ENCODE results near the gene NME2.

Gene NME2

DNA sequence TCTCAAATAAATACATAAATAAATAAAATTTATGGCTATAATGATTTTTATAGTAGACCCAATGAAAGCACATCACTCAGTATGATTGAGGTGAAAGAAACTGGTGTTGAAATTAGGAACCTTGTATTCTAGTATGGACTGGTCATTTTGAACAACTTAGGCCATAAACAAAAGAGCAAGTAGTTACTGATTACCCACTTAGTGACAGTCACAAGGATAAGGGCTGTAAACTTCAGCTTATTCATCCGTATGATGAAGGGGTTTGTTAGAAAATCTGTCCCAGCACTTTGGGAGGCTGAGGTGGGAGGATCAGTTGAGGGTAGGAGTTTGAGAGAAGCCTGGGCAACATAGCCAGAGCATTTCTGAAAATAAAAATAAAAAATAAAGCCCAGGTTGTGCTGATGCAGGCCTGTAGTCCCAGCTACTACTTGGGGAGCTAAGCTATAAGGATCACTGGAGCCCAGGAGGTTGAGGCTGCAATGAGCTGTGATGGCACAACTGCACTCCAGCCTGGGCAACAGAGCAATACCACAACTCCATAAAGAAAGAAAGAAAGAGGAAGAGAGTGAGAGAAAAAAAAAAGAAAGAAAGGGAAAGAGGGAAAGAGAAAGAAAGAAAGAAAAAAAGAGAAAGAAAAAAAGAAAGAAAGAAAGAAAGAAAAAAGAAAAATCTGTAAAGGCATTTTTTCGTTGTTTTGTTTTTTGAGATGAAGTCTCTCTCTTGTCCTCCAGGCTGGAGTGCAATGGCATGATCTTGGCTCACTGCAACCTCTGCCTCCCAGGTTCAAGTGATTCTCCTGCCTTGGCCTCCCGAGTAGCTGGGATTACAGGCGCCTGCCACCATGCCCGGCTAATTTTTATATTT, 41.3 kb upstream of the NME2 start:
- H3K9me3 ChIP-seq (ENCODE audit: insufficient read depth, low read length): no peaks in the 10 kb centered on the region
- H3F3A ChIP-seq (ENCODE audit: insufficient read depth): no peaks in the 10 kb centered on the region
- H3K27ac ChIP-seq (ENCODE audit: low read depth, low read length): no peak overlapping the region
- H3K9me2 ChIP-seq (replicated peaks; ENCODE audit: insufficient read depth, low read length): no peaks in the 10 kb centered on the region
- no peaks in the 10 kb centered on the region for H4K20me1 ChIP-seq (ENCODE audit: low read depth, low read length)
- peaks cover under 1% of the 10 kb centered on the region; the same call in 1 of the 2 replicates for H3K79me2 ChIP-seq (ENCODE audit: insufficient read depth, low read length)
- H3K4me3 ChIP-seq (ENCODE audit: insufficient read depth, low read length, poor library complexity, severe bottlenecking): no peak overlapping the region
- no peak overlapping the region for H2AFZ ChIP-seq (ENCODE audit: low read depth, low read length, severe bottlenecking)
- H3K4me2 ChIP-seq (ENCODE audit: low read depth, low read length, poor library complexity, severe bottlenecking): no peak overlapping the region
- TF ChIP-seq CTCF (IDR thresholded peaks at IDR 0.05; ENCODE audit: insufficient read depth, low read length, poor library complexity, severe bottlenecking): no peak
- no peak for TF ChIP-seq EZH2phosphoT487 (conservative IDR thresholded peaks at IDR 0.05; ENCODE audit: low read length)
- no peaks in the 10 kb centered on the region for H3K36me3 ChIP-seq (ENCODE audit: low read length)
- H3K27me3 ChIP-seq (ENCODE audit: low read length): no peaks in the 10 kb centered on the region
- no peak overlapping the region for H3K9ac ChIP-seq (ENCODE audit: low read length)

GRCh38 chr17:51128076-51128475, 38.1 kb upstream of the NME2 start:
- no peaks in the 10 kb centered on the region for H4K20me1 ChIP-seq (ENCODE audit: low read depth, low read length)
- H3F3A ChIP-seq (ENCODE audit: insufficient read depth): no peaks in the 10 kb centered on the region
- H3K9me2 ChIP-seq (replicated peaks; ENCODE audit: insufficient read depth, low read length): no peaks in the 10 kb centered on the region
- TF ChIP-seq EZH2phosphoT487 (conservative IDR thresholded peaks at IDR 0.05; ENCODE audit: low read length): no peak
- no peak for TF ChIP-seq CTCF (IDR thresholded peaks at IDR 0.05; ENCODE audit: insufficient read depth, low read length, poor library complexity, severe bottlenecking)
- no peaks in the 10 kb centered on the region for H3K9me3 ChIP-seq (ENCODE audit: insufficient read depth, low read length)
- no peaks in the 10 kb centered on the region for H3K36me3 ChIP-seq (ENCODE audit: low read length)
- no peak overlapping the region for H2AFZ ChIP-seq (ENCODE audit: low read depth, low read length, severe bottlenecking)
- H3K79me2 ChIP-seq (ENCODE audit: insufficient read depth, low read length): no peaks in the 10 kb centered on the region
- no peak overlapping the region for H3K9ac ChIP-seq (ENCODE audit: low read length)
- H3K27ac ChIP-seq (ENCODE audit: low read depth, low read length): no peak overlapping the region
- H3K4me2 ChIP-seq (ENCODE audit: low read depth, low read length, poor library complexity, severe bottlenecking): no peak overlapping the region
- H3K27me3 ChIP-seq (ENCODE audit: low read length): no peaks in the 10 kb centered on the region
- no peak overlapping the region for H3K4me3 ChIP-seq (ENCODE audit: insufficient read depth, low read length, poor library complexity, severe bottlenecking)

- H3K27me3 ChIP-seq (ENCODE audit: low read length): no peaks in the 10 kb centered on the region
Measured at GRCh38 chr17:51132964-51133319, 33.3 kb upstream of the NME2 start.

More at GRCh38 chr17:51132964-51133319, 33.3 kb upstream of the NME2 start:
- Histone ChIP-seq H3K79me2 (ENCODE audit: insufficient read depth, low read length) (no peaks in the 10 kb centered on the region), H3K36me3 (ENCODE audit: low read length) (no peaks in the 10 kb centered on the region), H3K9ac (ENCODE audit: low read length) (no peak overlapping the region), H3K9me2 (replicated peaks; ENCODE audit: insufficient read depth, low read length) (no peaks in the 10 kb centered on the region), H3K27ac (ENCODE audit: low read depth, low read length) (no peak overlapping the region), H3K4me3 (ENCODE audit: insufficient read depth, low read length, poor library complexity, severe bottlenecking) (no peak overlapping the region), H3K4me2 (ENCODE audit: low read depth, low read length, poor library complexity, severe bottlenecking) (no peak overlapping the region), H3K9me3 (ENCODE audit: insufficient read depth, low read length) (no peaks in the 10 kb centered on the region), H4K20me1 (ENCODE audit: low read depth, low read length) (no peaks in the 10 kb centered on the region), H2AFZ (ENCODE audit: low read depth, low read length, severe bottlenecking) (no peak overlapping the region), H3F3A (ENCODE audit: insufficient read depth) (no peaks in the 10 kb centered on the region)
- TF ChIP-seq EZH2phosphoT487 (conservative IDR thresholded peaks at IDR 0.05; ENCODE audit: low read length): no peak
- TF ChIP-seq CTCF (IDR thresholded peaks at IDR 0.05; ENCODE audit: insufficient read depth, low read length, poor library complexity, severe bottlenecking): no peak
